GM06990 (cell line): ENCODE data around the gene EFNA1.

Experiments used
- DNase-seq: peaks from one replicate; pipeline ENCODE4 v3.0.0-alpha.2; 2011; ENCODE audit not compliant: insufficient read length; ENCODE audit errors: extremely low read depth
- H3K27me3 ChIP-seq: replicated peaks from 2 replicates; pipeline ENCODE4 v1.6.0; 2011; ENCODE audit warnings: low read length; ENCODE audit not compliant: control insufficient read depth, insufficient read depth
- H3K36me3 ChIP-seq: 2 replicates; pipeline ENCODE4 v1.5.1; 2011; ENCODE audit warnings: low read length; ENCODE audit not compliant: control insufficient read depth, insufficient read depth
- H3K4me3 ChIP-seq: replicated peaks from 2 replicates; pipeline ENCODE4 v1.5.1; 2011; ENCODE audit warnings: low read depth, mild to moderate bottlenecking, control low read depth, low read length
- CTCF ChIP-seq: IDR thresholded peaks from 2 replicates; pipeline ENCODE4 v1.5.1; 2011; ENCODE audit warnings: low read length, control low read depth, mild to moderate bottlenecking, inconsistent platforms; ENCODE audit not compliant: insufficient read depth, poor library complexity, severe bottlenecking

The EFNA1 gene

GRCh38 chr1:155134322-155134721 lies 6.6 kb downstream of the EFNA1 start:
- Histone ChIP-seq H3K27me3 (no peaks in the 10 kb centered on the region), H3K4me3 (no peak overlapping the region; the same call in 1 of the 2 replicates), H3K36me3 (peaks cover 9% of the 10 kb centered on the region)
- DNase-seq = no peak
- TF ChIP-seq CTCF = no peak

GRCh38 chr1:155134880-155135414 lies 7.3 kb downstream of the EFNA1 start:
- no peak for TF ChIP-seq CTCF
- Histone ChIP-seq H3K27me3 (no peaks in the 10 kb centered on the region), H3K36me3 (peaks cover 9% of the 10 kb centered on the region), H3K4me3 (peak overlapping the region; percentile 90)
- peak; percentile 37 for DNase-seq

GRCh38 chr1:155135415-155136028 lies 7.8 kb downstream of the EFNA1 start, which contains the start of gene SLC50A1:
SLC50A1 (plus strand) TSS chr1:155135852; CDS start chr1:155135912, 60 bp downstream.
- TF ChIP-seq CTCF = no peak
- Histone ChIP-seq H3K4me3 (peak within 1 kb of the TSS; percentile 90), H3K36me3 (peaks cover 9% of the 10 kb centered on the region), H3K27me3 (no peaks in the 10 kb centered on the region)
- DNase-seq = peak; percentile 97

- DNase-seq = peak; percentile 38
- Histone ChIP-seq H3K36me3 (peaks cover 9% of the 10 kb centered on the region), H3K27me3 (no peaks in the 10 kb centered on the region), H3K4me3 (peak overlapping the region; percentile 70)
- no peak for TF ChIP-seq CTCF
Observed at GRCh38 chr1:155136748-155137147, 9.1 kb downstream of the EFNA1 start.

- Histone ChIP-seq H3K36me3 (peaks cover 9% of the 10 kb centered on the region), H3K4me3 (peak overlapping the region; percentile 70), H3K27me3 (no peaks in the 10 kb centered on the region)
- TF ChIP-seq CTCF = no peak
- no peak for DNase-seq
Observed at GRCh38 chr1:155137154-155137949, 9.7 kb downstream of the EFNA1 start.
